Measurements from ENCODE around the gene PLTP. TPM values are rescaled to one million over a fixed set of nuclear protein-coding genes. Genes with fewer than 3 reads are reported as not detected.

PLTP gene
- total RNA-seq, 1 experiment from 2014 or later: 4.7 TPM

- TF ChIP-seq CBX3 (IDR thresholded peaks at IDR 0.05; ENCODE audit: low read depth) (no peak), MAX (IDR thresholded peaks at IDR 0.05) (no peak), ELF1 (IDR thresholded peaks at IDR 0.05; ENCODE audit: borderline replicate concordance, low read depth) (no peak), SIN3A (IDR thresholded peaks at IDR 0.05; ENCODE audit: low read depth) (no peak), POLR2AphosphoS5 (IDR thresholded peaks at IDR 0.05; ENCODE audit: low read depth, low read length) (no peak), EZH2phosphoT487 (IDR thresholded peaks at IDR 0.05; ENCODE audit: borderline replicate concordance) (no peak)
- Histone ChIP-seq H3K9me3 (ENCODE audit: control insufficient read depth in 1 of 2, insufficient read depth in 1 of 2, low read depth in 1 of 2, low read length in 2 of 2) (no peaks in the 10 kb centered on the region), H3K36me3 (ENCODE audit: control insufficient read depth in 1 of 2, insufficient read depth in 2 of 2, low read length in 2 of 2) (peaks cover 6 to 21% of the 10 kb centered on the region in 2 experiments; a peak in 3 of 4 replicates), H4K20me1 (ENCODE audit: insufficient read depth) (no peaks in the 10 kb centered on the region), H3K4me1 (ENCODE audit: control insufficient read depth in 1 of 2, insufficient read depth in 2 of 2, low read length in 2 of 2) (peaks cover 7 to 10% of the 10 kb centered on the region in 2 experiments; a peak in 3 of 4 replicates), H3K4me3 (replicated peaks in 1 of 2; ENCODE audit: low read depth in 1 of 2, low read length in 2 of 2) (no peak overlapping the region), H3K9ac (ENCODE audit: low read length) (no peak overlapping the region), H2AFZ (ENCODE audit: low read depth, low read length, poor library complexity, severe bottlenecking) (no peak overlapping the region), H3K27me3 (ENCODE audit: insufficient read depth, low read length) (no peaks in the 10 kb centered on the region), H3K9me2 (ENCODE audit: insufficient read depth) (no peaks in the 10 kb centered on the region), H3K79me2 (ENCODE audit: insufficient read depth, low read length) (peaks cover 2% of the 10 kb centered on the region; the same call in 1 of the 2 replicates), H3K27ac (ENCODE audit: low read depth, low read length) (no peak overlapping the region), H3K4me2 (ENCODE audit: low read length) (no peak overlapping the region)
- ChIA-PET POLR2A (no interaction called here), CTCF (no interaction called here), RAD21 (ENCODE audit: low non-redundant PET in 1 of 2, low total read pairs in 2 of 2, uncharacterized antibody in 2 of 2, unreplicated experiment in 2 of 2) (no interaction called here)
- no TSS peak for BruUV-seq (replicated peaks)
- no peak for ATAC-seq
- intact Hi-C loops (cut with micrococcal nuclease): no loop called here
- DNase-seq (ENCODE audit: low read depth, low spot score): no peak
Measured at GRCh38 chr20:45896641-45897161, 15.3 kb downstream of the PLTP start.

GRCh38 chr20:45894797-45895196 is 17.2 kb downstream of the PLTP start:
- H3K27ac ChIP-seq (ENCODE audit: low read depth, low read length): no peak overlapping the region
- H3K4me1 ChIP-seq (ENCODE audit: control insufficient read depth in 1 of 2, insufficient read depth in 2 of 2, low read length in 2 of 2): peaks cover 10 to 18% of the 10 kb centered on the region in 2 experiments; a peak in 3 of 4 replicates
- peaks cover 6 to 21% of the 10 kb centered on the region in 2 experiments; a peak in 3 of 4 replicates for H3K36me3 ChIP-seq (ENCODE audit: control insufficient read depth in 1 of 2, insufficient read depth in 2 of 2, low read length in 2 of 2)
- H3K27me3 ChIP-seq (ENCODE audit: insufficient read depth, low read length): no peaks in the 10 kb centered on the region
- POLR2A ChIA-PET: no interaction called here
- RAD21 ChIA-PET (ENCODE audit: low non-redundant PET in 1 of 2, low total read pairs in 2 of 2, uncharacterized antibody in 2 of 2, unreplicated experiment in 2 of 2): no interaction called here
- peaks cover 4% of the 10 kb centered on the region; the same call in 1 of the 2 replicates for H3K79me2 ChIP-seq (ENCODE audit: insufficient read depth, low read length)
- ATAC-seq (no peak), DNase-seq (ENCODE audit: low read depth, low spot score) (no peak)
- H3K9ac ChIP-seq (ENCODE audit: low read length): no peak overlapping the region
- no peak for TF ChIP-seq JUND (IDR thresholded peaks at IDR 0.05)
- no peak for TF ChIP-seq YY1 (IDR thresholded peaks at IDR 0.05; ENCODE audit: extremely low read depth, insufficient replicate concordance, low read depth, low read length)
- no peak for TF ChIP-seq MAX (IDR thresholded peaks at IDR 0.05)
- TF ChIP-seq CBX3 (IDR thresholded peaks at IDR 0.05; ENCODE audit: low read depth): no peak
- TF ChIP-seq ELF1 (IDR thresholded peaks at IDR 0.05; ENCODE audit: borderline replicate concordance, low read depth): no peak
- TF ChIP-seq POLR2AphosphoS5 (IDR thresholded peaks at IDR 0.05; ENCODE audit: low read depth, low read length): no peak
- TF ChIP-seq EGR1 (IDR thresholded peaks at IDR 0.05; ENCODE audit: low read depth): no peak
- no peak for TF ChIP-seq ZBTB33 (IDR thresholded peaks at IDR 0.05; ENCODE audit: extremely low read depth, insufficient replicate concordance, low read length)
- no peak for TF ChIP-seq FOSL1 (IDR thresholded peaks at IDR 0.05; ENCODE audit: low read depth)
- no peak for TF ChIP-seq RAD21 (IDR thresholded peaks at IDR 0.05; ENCODE audit: low read depth)
- H3K9me2 ChIP-seq (ENCODE audit: insufficient read depth): no peaks in the 10 kb centered on the region
- no peak overlapping the region for H3K4me2 ChIP-seq (ENCODE audit: low read length)
- no peaks in the 10 kb centered on the region for H3K9me3 ChIP-seq (ENCODE audit: control insufficient read depth in 1 of 2, insufficient read depth in 1 of 2, low read depth in 1 of 2, low read length in 2 of 2)
- H4K20me1 ChIP-seq (ENCODE audit: insufficient read depth): no peaks in the 10 kb centered on the region
- no TSS peak for BruUV-seq (replicated peaks)
- H2AFZ ChIP-seq (ENCODE audit: low read depth, low read length, poor library complexity, severe bottlenecking): no peak overlapping the region
- CTCF ChIA-PET: no interaction called here
- H3K4me3 ChIP-seq (replicated peaks in 1 of 2; ENCODE audit: low read depth in 1 of 2, low read length in 2 of 2): no peak overlapping the region
- intact Hi-C loops (cut with micrococcal nuclease): no loop called here

Measured in HCT116 (cell line).